Measurements from ENCODE around the gene ZNF512. TPM values are rescaled to one million over a fixed set of nuclear protein-coding genes. Genes with fewer than 3 reads are reported as not detected.

Gene ZNF512
- total and polyA plus RNA-seq, 9 of the 15 experiments (the other 6 are each of a cell fraction or from before 2014, with no cell fraction given) = 24.7 to 101 (median 65.9) TPM

GRCh38 chr2:27638709-27639108 lies 55.9 kb downstream of the ZNF512 start:
- no peaks in the 10 kb centered on the region for H3K9me3 ChIP-seq (replicated peaks; ENCODE audit: control insufficient read depth, insufficient read depth, low read depth, low read length)
- DNase-seq (ENCODE audit: extremely low read depth in 1 of 4, low spot score in 3 of 4) = no peak
- no TSS peak for BruUV-seq (replicated peaks)
- WGBS (ENCODE audit: insufficient coverage, low coverage, missing lambda C conversion rate) = 48% methylated on average over 3 of the region's 3 CpGs
- no peaks in the 10 kb centered on the region for H3K4me1 ChIP-seq (replicated peaks in 1 of 2; ENCODE audit: control insufficient read depth in 2 of 2, insufficient read depth in 2 of 2, low read length in 2 of 2)
- no peak overlapping the region for H3K4me3 ChIP-seq
- H3K27me3 ChIP-seq (ENCODE audit: control insufficient read depth in 2 of 2, insufficient read depth in 2 of 2, low read length in 2 of 2) = no peaks in the 10 kb centered on the region
- H2AFZ ChIP-seq (ENCODE audit: low read depth, low read length) = no peak overlapping the region
- H3K9ac ChIP-seq (ENCODE audit: insufficient read depth in 1 of 2, low read depth in 2 of 2, low read length in 2 of 2) = no peak overlapping the region
- H3K9me1 ChIP-seq (ENCODE audit: control insufficient read depth, insufficient read depth, low read length) = no peaks in the 10 kb centered on the region
- intact Hi-C loops (cut with micrococcal nuclease) (no loop called here), in situ Hi-C loops (cut with MboI) (no loop called here)
- no peaks in the 10 kb centered on the region for H4K20me1 ChIP-seq (replicated peaks; ENCODE audit: control insufficient read depth, insufficient read depth, low read length)
- H3K4me2 ChIP-seq (ENCODE audit: insufficient read depth, low read length) = no peak overlapping the region
- no peak overlapping the region for H3K27ac ChIP-seq (ENCODE audit: extremely low read depth, low read depth, low read length)
- ChIA-PET CTCF (ENCODE audit: low intra/inter-chr PET ratio) (no interaction called here), POLR2A (interaction anchor here (0.9 to 1.2 kb wide), 2 partner anchors 9 to 10 kb away, joined by 3 read pairs; partner anchors contain the start of genes CCDC121 and GPN1)
- H3K79me2 ChIP-seq (ENCODE audit: control insufficient read depth, insufficient read depth, low read length) = no peaks in the 10 kb centered on the region
- FAIRE-seq = no peak
- no peak for ATAC-seq
- H3K36me3 ChIP-seq (ENCODE audit: control insufficient read depth, insufficient read depth, low read length) = peaks cover 78% of the 10 kb centered on the region
- TF ChIP-seq CBX5 (IDR thresholded peaks at IDR 0.05; ENCODE audit: borderline replicate concordance, low read depth) (no peak), NEUROD1 (IDR thresholded peaks at IDR 0.05; ENCODE audit: borderline replicate concordance, low read depth, low read length, partially characterized antibody) (no peak), SNIP1 (IDR thresholded peaks at IDR 0.05; ENCODE audit: low read depth) (no peak), ARHGAP35 (IDR thresholded peaks at IDR 0.05; ENCODE audit: partially characterized antibody) (no peak), IFI16 (CRISPR knock-in tag; IDR thresholded peaks at IDR 0.05) (no peak), ADNP (tag; IDR thresholded peaks at IDR 0.05) (no peak), KLF6 (CRISPR knock-in tag; IDR thresholded peaks at IDR 0.05; ENCODE audit: borderline replicate concordance) (no peak), NR2C1 (IDR thresholded peaks at IDR 0.05) (no peak), NR2C1 (tag; IDR thresholded peaks at IDR 0.05) (no peak), STAG1 (CRISPR knock-in tag; IDR thresholded peaks at IDR 0.05; ENCODE audit: borderline replicate concordance) (no peak)
- TF ChIP-seq, protein P1, sequence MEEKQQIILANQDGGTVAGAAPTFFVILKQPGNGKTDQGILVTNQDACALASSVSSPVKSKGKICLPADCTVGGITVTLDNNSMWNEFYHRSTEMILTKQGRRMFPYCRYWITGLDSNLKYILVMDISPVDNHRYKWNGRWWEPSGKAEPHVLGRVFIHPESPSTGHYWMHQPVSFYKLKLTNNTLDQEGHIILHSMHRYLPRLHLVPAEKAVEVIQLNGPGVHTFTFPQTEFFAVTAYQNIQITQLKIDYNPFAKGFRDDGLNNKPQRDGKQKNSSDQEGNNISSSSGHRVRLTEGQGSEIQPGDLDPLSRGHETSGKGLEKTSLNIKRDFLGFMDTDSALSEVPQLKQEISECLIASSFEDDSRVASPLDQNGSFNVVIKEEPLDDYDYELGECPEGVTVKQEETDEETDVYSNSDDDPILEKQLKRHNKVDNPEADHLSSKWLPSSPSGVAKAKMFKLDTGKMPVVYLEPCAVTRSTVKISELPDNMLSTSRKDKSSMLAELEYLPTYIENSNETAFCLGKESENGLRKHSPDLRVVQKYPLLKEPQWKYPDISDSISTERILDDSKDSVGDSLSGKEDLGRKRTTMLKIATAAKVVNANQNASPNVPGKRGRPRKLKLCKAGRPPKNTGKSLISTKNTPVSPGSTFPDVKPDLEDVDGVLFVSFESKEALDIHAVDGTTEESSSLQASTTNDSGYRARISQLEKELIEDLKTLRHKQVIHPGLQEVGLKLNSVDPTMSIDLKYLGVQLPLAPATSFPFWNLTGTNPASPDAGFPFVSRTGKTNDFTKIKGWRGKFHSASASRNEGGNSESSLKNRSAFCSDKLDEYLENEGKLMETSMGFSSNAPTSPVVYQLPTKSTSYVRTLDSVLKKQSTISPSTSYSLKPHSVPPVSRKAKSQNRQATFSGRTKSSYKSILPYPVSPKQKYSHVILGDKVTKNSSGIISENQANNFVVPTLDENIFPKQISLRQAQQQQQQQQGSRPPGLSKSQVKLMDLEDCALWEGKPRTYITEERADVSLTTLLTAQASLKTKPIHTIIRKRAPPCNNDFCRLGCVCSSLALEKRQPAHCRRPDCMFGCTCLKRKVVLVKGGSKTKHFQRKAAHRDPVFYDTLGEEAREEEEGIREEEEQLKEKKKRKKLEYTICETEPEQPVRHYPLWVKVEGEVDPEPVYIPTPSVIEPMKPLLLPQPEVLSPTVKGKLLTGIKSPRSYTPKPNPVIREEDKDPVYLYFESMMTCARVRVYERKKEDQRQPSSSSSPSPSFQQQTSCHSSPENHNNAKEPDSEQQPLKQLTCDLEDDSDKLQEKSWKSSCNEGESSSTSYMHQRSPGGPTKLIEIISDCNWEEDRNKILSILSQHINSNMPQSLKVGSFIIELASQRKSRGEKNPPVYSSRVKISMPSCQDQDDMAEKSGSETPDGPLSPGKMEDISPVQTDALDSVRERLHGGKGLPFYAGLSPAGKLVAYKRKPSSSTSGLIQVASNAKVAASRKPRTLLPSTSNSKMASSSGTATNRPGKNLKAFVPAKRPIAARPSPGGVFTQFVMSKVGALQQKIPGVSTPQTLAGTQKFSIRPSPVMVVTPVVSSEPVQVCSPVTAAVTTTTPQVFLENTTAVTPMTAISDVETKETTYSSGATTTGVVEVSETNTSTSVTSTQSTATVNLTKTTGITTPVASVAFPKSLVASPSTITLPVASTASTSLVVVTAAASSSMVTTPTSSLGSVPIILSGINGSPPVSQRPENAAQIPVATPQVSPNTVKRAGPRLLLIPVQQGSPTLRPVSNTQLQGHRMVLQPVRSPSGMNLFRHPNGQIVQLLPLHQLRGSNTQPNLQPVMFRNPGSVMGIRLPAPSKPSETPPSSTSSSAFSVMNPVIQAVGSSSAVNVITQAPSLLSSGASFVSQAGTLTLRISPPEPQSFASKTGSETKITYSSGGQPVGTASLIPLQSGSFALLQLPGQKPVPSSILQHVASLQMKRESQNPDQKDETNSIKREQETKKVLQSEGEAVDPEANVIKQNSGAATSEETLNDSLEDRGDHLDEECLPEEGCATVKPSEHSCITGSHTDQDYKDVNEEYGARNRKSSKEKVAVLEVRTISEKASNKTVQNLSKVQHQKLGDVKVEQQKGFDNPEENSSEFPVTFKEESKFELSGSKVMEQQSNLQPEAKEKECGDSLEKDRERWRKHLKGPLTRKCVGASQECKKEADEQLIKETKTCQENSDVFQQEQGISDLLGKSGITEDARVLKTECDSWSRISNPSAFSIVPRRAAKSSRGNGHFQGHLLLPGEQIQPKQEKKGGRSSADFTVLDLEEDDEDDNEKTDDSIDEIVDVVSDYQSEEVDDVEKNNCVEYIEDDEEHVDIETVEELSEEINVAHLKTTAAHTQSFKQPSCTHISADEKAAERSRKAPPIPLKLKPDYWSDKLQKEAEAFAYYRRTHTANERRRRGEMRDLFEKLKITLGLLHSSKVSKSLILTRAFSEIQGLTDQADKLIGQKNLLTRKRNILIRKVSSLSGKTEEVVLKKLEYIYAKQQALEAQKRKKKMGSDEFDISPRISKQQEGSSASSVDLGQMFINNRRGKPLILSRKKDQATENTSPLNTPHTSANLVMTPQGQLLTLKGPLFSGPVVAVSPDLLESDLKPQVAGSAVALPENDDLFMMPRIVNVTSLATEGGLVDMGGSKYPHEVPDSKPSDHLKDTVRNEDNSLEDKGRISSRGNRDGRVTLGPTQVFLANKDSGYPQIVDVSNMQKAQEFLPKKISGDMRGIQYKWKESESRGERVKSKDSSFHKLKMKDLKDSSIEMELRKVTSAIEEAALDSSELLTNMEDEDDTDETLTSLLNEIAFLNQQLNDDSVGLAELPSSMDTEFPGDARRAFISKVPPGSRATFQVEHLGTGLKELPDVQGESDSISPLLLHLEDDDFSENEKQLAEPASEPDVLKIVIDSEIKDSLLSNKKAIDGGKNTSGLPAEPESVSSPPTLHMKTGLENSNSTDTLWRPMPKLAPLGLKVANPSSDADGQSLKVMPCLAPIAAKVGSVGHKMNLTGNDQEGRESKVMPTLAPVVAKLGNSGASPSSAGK (IDR thresholded peaks at IDR 0.05) = no peak

All from K562 (cell line).